ENCODE data around the gene PCSK6. TPM values are rescaled to one million over a fixed set of nuclear protein-coding genes. Genes with fewer than 3 reads are reported as not detected.

PCSK6 gene
- total RNA-seq, 1 donor from 2014 or later, result 6.8 TPM

GRCh38 chr15:101368086-101368780 is 121.3 kb downstream of the PCSK6 start:
- H3K4me3 ChIP-seq (ENCODE audit: low read depth, low read length), result no peak overlapping the region
- no peaks in the 10 kb centered on the region for H3K36me3 ChIP-seq (ENCODE audit: control insufficient read depth, insufficient read depth, low read length)
- FAIRE-seq (no peak), DNase-seq (ENCODE audit: low read depth) (no peak)
- no peaks in the 10 kb centered on the region for H3K27me3 ChIP-seq (ENCODE audit: control insufficient read depth, insufficient read depth, low read length)
- TF ChIP-seq CTCF (IDR thresholded peaks at IDR 0.05; ENCODE audit: insufficient read depth, low read length, severe bottlenecking), result no peak

GRCh38 chr15:101366853-101367252 is 122.7 kb downstream of the PCSK6 start:
- Histone ChIP-seq H3K36me3 (ENCODE audit: control insufficient read depth, insufficient read depth, low read length) (no peaks in the 10 kb centered on the region), H3K4me3 (ENCODE audit: low read depth, low read length) (no peak overlapping the region), H3K27me3 (ENCODE audit: control insufficient read depth, insufficient read depth, low read length) (no peaks in the 10 kb centered on the region)
- DNase-seq (ENCODE audit: low read depth), result no peak
- FAIRE-seq, result no peak
- no peak for TF ChIP-seq CTCF (IDR thresholded peaks at IDR 0.05; ENCODE audit: insufficient read depth, low read length, severe bottlenecking)

- no peak overlapping the region for H3K4me3 ChIP-seq (ENCODE audit: low read depth, low read length)
- no peak for TF ChIP-seq CTCF (IDR thresholded peaks at IDR 0.05; ENCODE audit: insufficient read depth, low read length, severe bottlenecking)
- no peaks in the 10 kb centered on the region for H3K27me3 ChIP-seq (ENCODE audit: control insufficient read depth, insufficient read depth, low read length)
- DNase-seq (ENCODE audit: low read depth) (no peak), FAIRE-seq (peak; percentile 52)
- H3K36me3 ChIP-seq (ENCODE audit: control insufficient read depth, insufficient read depth, low read length), result no peaks in the 10 kb centered on the region
Measured at GRCh38 chr15:101362986-101363566, 126.4 kb downstream of the PCSK6 start.

- TF ChIP-seq CTCF (IDR thresholded peaks at IDR 0.05; ENCODE audit: insufficient read depth, low read length, severe bottlenecking), result no peak
- H3K36me3 ChIP-seq (ENCODE audit: control insufficient read depth, insufficient read depth, low read length), result no peaks in the 10 kb centered on the region
- no peak for FAIRE-seq
- no peak overlapping the region for H3K4me3 ChIP-seq (ENCODE audit: low read depth, low read length)
- no peaks in the 10 kb centered on the region for H3K27me3 ChIP-seq (ENCODE audit: control insufficient read depth, insufficient read depth, low read length)
- DNase-seq (ENCODE audit: low read depth), result no peak
Measured at GRCh38 chr15:101362359-101362758, 127.1 kb downstream of the PCSK6 start.

- no peak overlapping the region for H3K4me3 ChIP-seq (ENCODE audit: low read depth, low read length)
- no peaks in the 10 kb centered on the region for H3K27me3 ChIP-seq (ENCODE audit: control insufficient read depth, insufficient read depth, low read length)
- TF ChIP-seq CTCF (IDR thresholded peaks at IDR 0.05; ENCODE audit: insufficient read depth, low read length, severe bottlenecking), result no peak
- DNase-seq (ENCODE audit: low read depth) (peak; percentile 66), FAIRE-seq (no peak)
- no peaks in the 10 kb centered on the region for H3K36me3 ChIP-seq (ENCODE audit: control insufficient read depth, insufficient read depth, low read length)
Measured at GRCh38 chr15:101361418-101361817, 128.1 kb downstream of the PCSK6 start.

Measured in bronchial epithelial cell (primary cell).